NCI-H2081 (cell line): ENCODE results near the gene TGFBR3L.

Experiments
- DNase-seq, 2 experiments: peaks; one replicate each; lab custom pipeline; 2025; lab: John Stamatoyannopoulos, UW

TGFBR3L gene

DNA sequence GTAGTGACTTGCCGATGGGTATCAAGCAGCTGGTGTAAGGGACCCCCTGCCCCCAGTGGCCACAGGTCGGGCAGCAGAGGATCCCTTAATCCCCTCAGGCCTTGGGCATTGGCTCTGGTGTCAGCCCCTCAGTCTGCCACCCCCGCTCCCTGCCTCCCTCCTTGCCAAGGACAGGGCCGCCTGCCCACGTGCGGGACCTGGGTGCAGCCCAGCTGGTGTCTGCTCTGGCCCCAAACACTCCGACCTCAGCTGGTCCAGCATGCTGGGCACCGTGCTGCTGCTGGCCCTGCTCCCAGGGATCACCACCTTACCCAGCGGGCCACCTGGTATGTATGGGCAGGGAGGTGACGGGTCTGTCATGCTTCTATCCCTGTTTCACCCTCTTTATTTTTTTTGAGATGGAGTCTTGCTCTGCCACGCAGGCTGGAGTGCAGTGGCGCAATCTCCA lies at the start of gene TGFBR3L:
TSS of gene TGFBR3L (plus strand) at position 233 of the 448 bp plus-strand sequence.
- no peak for DNase-seq

DNA sequence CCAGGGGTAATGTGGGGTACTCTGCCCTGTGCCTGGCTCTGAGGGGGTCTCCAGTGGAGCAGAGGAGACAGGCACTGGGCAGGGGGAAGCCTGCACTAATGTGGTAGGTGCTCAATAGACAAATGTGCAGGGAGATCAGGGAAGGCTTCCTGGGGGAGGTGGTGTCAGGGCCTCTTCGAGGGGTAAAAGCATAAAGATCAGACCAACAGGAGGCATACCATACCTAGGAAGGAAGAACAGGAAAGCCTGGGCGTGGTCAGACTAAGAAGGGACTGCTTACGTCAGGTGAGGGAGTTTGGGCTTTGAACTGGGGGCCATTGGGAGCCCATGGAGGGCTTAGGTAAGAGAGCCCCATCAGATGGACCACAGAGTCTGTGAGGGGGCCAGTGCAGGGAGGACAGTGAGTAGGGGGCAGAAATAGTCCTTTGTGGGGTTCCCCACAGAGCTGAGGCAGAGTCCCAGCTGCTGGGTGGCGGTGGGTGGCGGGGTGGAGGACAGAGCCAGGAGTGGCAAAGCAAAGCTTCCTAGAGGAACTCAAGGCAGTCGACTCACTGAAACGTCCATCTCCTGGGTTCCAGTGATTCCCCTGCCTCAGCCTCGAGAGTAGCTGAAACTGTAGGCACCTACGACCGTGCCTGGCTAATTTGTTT lies 49.2 kb upstream of the TGFBR3L start:
- no peak for DNase-seq

DNA sequence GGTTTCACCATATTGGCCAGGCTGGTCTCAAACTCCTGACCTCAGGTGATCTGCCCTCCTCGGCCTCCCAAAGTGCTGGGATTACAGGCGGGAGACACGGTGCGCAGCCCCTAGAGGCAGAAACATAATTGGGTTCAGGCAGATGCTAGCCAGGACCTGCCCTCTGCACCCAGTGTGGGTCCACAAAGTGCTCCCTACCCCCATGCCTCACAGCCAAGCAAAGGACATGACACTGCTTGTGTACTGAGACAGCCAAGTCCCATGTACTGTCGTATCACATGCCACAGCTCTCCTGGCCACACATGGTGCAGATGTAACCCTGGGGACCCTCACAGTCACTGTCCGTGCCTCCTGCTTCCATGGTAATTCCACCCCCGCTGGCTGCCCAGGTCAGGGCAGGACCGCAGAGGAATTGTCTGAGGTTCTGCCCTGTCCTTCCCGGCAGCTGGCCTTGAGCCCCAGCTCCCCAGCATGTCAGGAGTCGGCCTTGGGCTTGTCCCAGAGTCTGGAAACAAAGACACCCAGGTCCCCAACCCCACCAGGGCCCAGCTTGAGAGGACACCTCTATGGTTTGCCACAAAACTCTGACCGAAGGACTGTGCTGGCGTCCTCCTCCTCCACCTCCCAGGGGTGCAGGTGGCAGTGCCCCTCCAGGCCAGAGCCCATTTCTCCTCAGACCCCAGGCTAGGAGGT lies 48.1 kb upstream of the TGFBR3L start:
- no peak for DNase-seq

DNA sequence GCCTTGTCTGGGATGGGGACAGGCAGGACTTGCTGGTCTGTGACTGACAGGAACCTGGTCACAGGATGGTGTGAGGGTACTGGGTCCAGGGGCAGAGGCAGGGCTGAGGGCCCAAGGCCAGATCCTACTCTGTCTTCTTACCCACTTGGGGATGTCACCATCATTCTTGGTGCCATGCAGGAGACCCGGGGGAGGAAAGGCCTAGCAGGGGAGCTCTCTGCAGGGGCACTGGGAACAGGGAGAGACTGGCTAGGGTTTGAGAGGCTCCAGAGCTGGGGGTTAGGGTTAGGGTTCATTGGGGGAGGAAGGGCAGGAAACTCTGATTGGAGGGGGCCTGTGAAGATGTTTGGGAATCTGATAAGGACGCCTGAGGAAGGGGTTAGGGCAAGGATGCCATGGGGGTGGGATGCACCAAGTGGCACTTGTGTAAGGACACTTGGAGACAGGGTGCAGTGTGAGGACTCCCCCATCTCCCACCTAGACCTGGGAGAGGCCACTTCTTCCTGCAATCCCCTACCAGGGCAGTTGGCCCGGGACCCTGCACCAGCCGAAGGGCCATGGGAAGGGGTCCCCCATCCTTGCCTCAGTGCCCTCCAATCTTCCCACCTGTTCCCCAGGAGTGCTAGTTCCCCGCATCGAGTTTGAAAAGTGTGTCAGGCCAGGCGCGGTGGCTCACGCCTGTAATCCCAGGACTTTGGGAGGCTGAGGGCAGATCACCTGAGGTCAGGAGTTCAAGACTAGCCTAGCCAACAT lies 47.4 kb upstream of the TGFBR3L start:
- no peak for DNase-seq

DNA sequence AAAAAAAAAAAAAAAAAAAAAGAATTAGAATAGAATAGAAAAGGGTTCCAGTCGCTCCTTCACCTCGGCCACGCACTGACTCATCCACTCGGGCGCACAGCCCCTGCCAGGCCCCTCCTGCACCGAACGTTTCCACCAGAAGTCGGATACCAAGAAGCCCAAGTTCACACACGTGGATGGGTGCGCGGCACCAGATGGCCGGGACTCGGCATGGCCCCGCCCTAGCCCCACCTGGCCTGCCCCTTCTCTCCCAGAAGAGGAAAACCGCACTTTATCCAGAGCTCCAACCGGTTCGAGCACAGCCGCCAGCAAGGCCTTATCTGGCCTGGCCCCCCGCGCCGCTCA lies 46.3 kb upstream of the TGFBR3L start:
- DNase-seq: no peak

DNA sequence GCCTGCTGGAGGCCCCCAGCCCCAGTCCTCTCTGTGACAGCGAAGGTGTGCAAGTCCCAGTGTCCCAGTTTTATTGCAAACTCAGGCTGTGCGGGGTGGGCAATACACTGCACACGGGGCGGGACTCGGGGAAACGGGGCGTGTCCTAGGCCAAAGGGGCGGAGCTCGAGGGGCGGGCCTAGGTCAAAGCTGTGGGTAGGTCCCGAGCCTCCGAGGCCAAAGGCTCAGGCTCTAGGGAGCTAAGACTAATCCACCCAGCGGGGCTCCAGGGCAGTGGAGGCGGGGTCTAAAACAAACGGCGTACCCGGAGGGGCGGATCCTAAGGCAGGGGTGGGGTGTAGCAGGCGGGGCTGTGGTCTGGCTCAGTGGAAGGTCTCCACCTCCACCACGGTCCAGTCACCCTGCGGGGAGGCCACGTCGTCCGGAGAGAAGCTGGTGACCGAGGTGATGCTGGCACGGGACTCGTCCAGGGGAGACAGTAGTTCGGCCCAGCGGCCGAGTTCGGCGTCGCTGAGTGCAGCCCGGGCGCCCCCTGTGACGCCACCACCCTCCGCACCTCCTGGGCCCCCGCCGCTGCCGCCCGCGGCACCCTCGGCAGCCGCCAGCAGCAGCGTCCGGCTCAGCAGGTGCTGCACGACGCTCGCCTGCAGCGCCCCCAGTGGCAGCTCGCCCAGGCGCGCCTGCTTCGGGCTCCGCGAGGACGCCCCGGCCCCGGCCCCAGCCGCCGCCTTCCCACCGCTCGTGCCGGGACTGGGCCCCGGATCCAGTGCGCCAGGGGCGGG lies 45.8 kb upstream of the TGFBR3L start:
- DNase-seq: no peak

DNA sequence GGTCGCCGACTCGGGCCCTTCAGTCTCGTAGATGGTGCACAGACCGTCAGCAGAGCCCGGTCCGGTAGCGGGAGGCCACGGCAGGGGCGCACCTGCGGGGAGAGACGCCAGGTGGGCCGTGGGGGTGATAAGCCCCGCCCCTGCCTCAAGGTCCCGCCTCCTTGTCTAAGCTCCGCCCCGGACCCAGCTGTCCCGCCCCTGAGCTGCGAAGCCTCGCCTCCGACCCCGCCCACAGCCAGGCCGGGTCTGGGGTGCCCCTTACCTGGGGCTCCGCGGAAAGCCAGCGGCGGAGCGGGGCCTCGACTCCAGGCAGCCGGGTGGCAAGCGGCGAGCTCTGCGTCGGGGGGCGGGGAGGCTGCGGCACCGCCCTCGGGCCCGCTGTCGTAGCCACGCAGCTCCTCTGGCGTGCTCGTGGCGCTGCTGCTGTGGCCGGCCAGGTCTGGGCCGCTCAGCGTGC lies 45.1 kb upstream of the TGFBR3L start:
- DNase-seq: no peak

DNA sequence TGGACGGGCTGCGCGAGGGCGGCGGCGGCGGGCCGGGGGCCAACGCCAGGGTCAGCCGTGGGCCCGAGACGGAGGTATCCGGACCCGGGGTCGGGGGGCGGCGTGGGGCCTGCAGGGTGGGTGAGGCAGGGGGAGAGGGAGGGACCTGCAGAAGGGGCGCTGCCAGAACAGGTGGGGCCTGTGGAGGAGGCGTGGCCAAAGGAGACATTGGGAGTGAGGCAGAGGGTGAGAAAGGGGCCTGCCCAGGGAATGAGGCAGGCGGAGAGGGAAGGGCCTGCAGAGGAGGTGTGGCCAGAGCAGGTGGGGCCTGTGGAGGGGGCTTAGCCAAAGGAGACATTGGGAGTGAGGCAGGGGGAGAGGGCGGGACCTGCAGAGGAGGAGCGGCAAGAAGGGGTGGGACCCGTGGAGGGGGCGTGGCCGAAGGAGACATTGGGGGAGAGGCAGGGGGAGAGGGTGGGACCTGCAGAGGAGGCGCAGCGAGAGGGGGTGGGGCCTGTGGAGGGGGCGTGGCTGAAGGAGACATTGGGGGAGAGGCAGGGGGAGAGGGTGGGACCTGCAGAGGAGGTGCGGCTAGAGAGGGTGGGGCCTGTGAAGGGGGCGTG lies 44.6 kb upstream of the TGFBR3L start:
- no peak for DNase-seq

DNA sequence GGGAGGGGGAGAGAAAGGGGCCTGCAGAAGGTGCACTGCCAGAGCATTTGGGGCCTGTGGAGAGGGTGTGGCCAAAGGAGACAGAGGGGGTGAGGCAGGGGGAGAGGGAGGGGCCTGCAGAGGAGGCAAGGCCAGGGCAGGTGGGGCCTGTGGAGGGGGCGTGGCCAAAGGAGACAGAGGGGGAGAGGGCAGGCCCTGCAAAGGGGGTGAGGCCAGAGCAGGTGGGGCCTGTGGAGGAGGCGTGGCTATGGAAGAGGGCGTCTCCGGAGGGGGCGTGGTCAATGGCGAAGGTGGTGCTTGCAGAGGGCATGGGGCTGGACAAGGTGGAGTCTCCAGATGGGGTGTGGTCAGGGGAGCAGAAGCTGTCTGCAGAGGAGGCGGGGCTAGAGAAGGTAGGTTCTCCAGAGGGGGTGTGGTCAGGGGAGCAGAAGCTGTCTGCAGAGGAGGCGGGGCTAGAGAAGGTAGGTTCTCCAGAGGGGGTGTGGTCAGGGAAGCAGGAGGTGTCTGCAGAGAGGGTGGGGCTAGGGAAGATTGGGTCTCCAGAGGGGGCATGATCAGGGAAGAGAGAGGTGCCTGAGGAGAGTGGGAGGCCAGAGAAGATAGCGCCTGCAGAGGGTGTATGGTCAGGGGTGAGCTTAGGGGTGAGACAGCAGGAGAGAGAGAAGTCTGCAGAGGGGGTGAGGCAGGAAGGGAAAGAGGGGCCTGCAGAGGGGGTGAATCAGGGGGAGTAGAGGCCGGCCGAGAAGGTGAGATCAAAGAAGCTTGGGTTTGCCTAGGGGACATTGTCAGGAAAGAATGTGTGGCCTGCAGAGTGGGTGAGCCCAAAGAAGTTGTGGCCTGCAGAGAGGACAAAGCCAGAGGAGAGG lies 43.8 kb upstream of the TGFBR3L start:
- DNase-seq: no peak

DNA sequence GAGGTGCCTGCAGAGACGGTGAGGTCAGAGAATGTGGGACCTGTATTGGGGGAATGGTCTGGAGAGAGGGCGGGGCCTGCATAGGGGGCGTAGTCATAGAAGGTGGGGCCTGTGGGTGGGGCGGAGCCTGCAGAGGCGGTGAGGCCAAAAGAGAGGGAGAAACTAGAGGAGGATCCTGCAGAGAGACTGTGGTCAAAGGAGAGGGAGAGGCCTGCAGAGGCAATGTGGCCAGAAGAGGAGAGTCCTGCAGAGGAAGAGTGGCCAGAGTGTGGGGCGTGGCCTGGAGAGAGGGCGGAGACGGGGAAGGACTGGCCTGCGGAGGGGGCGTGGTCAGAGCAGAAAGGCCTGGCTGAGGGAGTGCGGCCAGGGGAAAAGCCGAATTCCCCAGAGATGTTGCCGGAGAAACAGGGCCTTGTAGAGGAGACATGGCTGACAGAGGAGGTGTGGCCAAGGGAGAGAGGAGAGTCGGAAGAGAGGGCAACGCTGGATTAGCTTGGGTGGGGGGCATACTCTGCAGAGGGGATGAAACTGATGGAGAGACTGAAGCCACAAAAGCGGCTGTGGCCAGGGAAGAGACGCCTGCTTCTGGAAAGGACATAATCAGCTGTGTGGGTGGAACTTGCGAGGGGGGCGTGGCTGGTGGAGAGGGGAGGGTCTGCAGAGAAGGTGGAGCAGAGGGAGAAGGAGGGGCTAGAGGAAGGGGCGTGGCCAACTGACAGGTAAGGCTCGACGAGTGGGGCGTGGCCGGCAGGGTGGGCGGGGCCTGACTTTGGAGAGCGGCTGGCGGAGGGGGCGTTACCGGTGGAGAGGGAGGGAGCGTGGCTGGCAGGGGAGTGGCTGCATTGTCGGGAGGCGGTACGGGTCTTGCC lies 43.0 kb upstream of the TGFBR3L start:
- DNase-seq: peak; percentile 35 to 76

DNA sequence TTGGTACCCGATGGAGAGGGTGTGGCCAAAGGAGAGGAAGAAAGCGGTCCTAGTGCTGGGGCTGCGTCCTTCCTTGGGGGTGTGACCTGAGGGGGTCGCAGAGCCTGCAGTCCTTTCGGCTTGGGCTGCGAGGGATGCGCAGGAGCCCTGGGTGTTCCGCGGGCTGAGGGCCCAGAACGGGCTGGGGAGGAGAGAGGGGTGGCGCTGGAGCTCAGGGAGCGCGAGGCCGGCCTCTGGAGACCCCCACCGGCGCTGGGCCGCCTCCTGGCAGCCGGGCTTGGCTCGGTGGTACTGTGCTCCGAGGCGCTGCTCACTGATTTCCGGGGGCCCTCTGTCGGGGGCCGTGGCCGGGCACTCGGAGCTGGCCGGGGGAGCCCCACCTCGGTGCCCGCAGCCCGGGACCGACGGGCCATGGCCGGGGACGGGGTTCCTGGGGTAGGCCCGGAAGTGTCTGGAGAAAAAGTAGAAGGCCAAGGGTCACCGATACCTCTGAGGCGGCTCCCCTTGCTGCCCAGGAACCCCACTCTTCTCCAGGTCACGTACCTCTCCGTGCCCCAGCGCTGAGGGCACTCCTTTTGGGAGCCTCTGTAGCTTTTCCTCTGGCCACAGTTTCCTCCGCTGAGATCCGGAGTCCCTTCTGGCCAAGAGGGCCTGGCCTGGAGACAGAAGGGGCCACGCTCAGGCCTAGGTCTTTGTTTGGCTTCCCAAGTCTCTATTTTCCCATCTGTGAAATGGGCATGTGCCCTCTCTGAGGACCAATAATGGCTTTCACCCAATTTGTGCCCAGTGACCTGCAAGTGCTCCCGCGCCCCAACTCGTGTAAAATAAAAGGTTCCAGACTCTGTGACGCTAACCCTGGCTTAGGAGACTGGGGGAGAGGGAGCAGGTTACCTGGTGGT lies 42.1 kb upstream of the TGFBR3L start:
- DNase-seq: no peak

DNA sequence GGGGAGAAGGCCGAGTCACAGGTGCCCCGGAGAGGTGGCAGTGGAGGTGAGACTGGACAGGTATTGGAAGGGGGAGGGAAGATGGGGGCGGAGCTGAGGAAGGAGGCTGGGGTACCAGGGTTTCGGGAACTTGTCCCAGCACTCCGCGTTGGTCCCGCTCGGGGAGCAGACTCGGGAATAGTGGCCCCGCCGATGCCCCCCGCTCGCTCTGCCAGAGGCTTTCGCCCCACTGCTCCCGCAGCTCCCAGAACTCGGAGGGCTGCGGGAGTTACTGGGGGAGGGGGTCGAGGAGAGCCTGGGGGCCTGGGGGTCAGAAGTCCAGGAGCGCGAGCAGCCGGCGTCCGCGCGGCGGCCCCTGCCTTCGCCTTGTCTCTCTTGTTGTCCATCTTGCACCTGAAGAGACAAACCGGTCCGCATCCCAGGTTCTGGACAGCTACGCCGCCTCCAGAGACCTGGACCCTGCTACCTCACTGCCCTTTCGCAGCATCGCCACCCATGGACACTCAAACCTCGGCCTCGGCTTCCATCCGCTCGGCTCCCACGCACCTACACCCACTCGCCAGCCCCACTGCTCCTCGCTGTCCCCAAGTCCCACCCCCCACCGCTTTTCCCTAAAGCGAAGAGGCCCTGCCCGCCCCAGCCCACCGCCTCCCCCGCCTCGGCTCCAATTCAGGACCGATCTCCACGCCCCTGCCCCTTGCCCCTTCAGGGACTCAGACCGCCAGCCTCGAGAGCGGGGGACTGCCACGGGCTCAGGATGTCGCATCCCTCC lies 41.1 kb upstream of the TGFBR3L start:
- no peak for DNase-seq

DNA sequence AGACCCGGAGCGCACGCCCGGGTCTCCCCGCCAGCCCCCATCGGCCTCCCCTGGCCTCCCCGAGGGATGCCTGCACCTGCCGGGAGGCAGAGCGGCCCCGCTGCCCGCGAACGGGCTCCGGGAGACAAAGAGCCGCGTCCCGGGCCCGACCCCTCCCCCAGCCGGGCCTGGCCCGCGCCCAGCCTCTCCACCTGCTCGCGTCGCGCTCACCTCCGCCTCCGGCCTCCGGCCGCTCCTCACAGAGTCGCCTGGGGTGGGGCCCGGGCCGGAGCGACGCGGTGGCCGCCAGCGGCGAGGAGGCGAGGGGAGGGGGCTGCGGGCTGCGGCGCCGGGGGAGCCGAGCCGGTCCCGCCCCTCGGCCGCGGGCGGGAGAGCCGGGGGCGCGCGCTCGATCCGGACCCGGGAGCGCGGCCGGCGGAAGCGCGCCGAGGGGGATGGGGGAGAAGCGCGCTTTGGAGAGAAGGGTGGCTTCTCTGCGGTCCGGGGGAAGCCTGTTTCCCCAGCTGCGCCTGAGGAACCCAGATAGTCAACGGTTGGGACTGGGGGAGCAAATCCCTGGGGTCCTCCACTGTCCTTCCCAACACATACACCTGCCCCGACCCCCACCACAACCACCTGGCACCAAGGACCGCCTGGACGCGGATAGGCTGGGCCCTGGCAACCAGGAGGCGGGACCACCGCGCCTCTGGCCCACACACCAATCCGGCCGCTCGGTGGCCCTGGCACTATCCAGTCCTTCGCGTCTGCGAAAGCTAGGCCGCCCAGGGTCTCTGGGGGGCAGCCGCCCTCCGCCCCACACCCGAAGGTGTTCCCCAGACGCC lies 40.3 kb upstream of the TGFBR3L start, which contains the start of gene PRR36:
TSS of gene PRR36 (minus strand) at position 315 of the 821 bp plus-strand sequence. CDS start 701 bp downstream, outside the sequence.
- peak; percentile 88 to 92 for DNase-seq

DNA sequence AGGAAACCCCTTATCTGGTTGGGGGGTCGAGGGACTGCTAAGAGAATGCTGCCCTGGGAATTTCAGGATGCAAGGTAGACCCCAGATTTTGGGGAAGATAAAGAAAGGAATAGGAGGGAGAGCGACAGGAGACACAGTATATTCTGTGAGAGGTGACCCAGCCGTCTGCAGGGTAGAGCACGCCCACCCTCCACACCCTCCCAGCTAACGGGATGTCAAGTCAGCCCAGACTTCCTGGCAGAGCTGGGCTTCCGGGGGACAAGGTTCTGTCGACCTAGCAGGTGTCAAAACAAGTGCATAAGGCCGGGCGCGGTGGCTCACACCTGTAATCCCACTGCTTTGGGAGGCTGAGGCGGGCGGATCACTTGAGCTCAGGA lies 39.7 kb upstream of the TGFBR3L start:
- no peak for DNase-seq

DNA sequence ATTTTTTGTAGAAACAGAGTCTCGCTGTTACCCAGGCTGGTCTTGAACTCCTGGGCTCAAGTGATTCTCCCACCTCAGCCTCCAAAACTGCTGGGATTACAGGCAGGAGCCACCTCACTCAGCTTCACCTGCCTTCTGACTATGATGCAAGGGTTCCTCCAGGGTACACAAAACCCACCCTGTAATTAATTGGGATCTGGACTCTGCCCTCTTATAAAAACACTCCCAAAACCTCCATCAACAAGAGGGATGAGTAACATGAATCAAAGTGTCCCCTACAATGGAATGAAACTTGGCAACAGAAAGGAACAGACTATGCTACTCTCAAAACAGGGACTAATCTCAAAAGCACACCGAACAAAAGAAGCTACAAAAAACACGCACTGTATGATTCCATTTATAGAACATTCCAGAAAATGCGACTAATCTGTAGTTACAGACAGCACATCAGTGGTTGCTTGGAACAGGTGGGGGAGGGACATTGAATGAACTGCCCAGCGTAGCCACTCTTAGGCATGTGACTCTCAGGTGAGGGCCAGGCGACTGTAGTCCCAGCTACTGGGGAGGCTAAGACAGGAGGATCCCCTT lies 37.3 kb upstream of the TGFBR3L start:
- no peak for DNase-seq

DNA sequence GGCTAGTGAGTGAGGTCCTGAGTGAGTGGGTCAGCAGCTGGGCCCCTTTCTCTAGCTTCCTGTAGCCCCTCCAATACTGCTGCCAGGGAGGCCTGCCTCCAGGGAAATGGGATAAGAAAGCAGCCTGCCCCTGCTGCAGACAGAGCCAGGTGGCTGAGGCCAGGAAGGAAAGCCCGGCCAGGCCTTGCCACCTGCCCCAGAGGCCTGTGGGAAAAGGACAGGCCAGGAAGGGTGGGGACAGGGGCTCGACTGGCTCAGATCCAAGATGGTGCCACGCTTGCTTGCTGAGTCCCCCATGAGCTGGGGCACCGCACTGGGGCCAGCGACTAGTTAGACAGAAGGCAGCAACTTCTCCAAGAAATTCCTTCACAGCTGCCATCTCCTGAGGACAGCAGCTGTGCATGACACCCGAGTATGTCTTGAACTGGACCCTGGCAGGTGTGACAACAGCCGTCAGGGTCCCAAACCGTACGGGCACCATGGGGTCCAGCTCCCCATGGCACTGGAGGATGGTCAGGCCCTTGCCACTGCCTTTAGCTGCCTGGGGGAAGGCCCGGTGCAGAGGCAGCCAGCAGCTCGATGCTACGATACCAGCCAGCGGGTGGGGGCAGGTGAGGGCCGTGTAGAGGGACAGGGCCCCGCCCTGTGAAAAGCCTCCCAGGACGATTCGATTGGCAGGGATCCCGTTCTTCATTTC lies 35.4 kb upstream of the TGFBR3L start:
- no peak for DNase-seq
